Stimulated activated naive CD8-positive, alpha-beta T cell treated with anti-CD3 and anti-CD28 coated beads, Interleukin-15, Interleukin-2, amounts not matched to agents 100 ng/mL and 50 ng/mL, for 24 hours (primary cell): ENCODE results near the gene ANKRD34B.
A peak's percentile ranks its signal among the peaks of the same experiment; 100 is the strongest.
"Not testable (repeated sequence)": the region's sequence is repeated elsewhere in the genome, so short reads cannot be mapped to it uniquely, and the experiment has no call there.

Experiments used
- H3K27ac Mint-ChIP-seq: one replicate; pipeline ENCODE4 v1.8.0; 2021; ENCODE audit warnings: mild to moderate bottlenecking, mixed read lengths
- H3K27me3 Mint-ChIP-seq: one replicate; pipeline ENCODE4 v1.8.0; 2021; ENCODE audit warnings: mixed read lengths
- H3K36me3 Mint-ChIP-seq: one replicate; pipeline ENCODE4 v1.8.0; 2021; ENCODE audit warnings: low read depth, mixed read lengths
- H3K4me1 Mint-ChIP-seq: one replicate; pipeline ENCODE4 v1.8.0; 2021; ENCODE audit warnings: low read depth, mixed read lengths
- H3K4me3 Mint-ChIP-seq: one replicate; pipeline ENCODE4 v1.8.0; 2021; ENCODE audit warnings: mild to moderate bottlenecking, mixed read lengths
- H3K9me3 Mint-ChIP-seq: one replicate; pipeline ENCODE4 v1.8.0; 2021; ENCODE audit warnings: mixed read lengths

Gene ANKRD34B

DNA sequence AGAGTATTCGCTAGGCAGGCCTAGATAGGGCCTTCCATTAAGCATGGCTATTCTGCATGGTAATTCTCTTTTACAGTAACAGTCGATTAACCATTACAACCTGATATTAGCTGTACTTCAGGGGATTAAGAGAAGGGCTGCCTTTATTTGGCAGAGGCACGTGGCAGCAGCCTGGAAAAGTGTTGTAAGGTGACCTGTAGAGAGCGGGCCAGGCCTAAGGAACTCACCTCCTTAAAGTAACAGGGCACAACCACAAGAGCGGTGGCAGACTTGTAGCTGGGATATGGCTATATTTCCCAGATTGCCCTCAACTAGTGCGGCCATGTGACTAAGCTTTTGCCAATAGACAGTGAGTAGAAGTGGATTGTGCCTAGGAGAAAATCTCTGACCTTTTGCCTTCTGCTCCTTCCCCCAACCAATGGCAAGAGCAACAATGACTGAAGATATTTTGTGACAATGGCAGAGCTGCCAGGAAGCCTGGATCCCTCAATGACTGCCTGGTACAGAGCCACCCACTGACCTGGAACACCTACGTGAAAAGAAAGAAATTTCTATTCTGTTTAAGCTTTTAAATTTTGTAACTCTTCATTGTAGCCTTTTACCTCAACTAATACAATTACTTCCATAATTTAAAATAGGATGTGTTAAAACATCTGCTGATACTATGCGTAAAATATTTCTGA lies 18.9 kb upstream of the ANKRD34B start:
- Mint-ChIP-seq H3K27ac (no peak overlapping the region), H3K36me3 (no peaks in the 10 kb centered on the region), H3K4me1 (no peaks in the 10 kb centered on the region), H3K9me3 (no peaks in the 10 kb centered on the region), H3K27me3 (peaks cover 12% of the 10 kb centered on the region), H3K4me3 (no peak overlapping the region)

DNA sequence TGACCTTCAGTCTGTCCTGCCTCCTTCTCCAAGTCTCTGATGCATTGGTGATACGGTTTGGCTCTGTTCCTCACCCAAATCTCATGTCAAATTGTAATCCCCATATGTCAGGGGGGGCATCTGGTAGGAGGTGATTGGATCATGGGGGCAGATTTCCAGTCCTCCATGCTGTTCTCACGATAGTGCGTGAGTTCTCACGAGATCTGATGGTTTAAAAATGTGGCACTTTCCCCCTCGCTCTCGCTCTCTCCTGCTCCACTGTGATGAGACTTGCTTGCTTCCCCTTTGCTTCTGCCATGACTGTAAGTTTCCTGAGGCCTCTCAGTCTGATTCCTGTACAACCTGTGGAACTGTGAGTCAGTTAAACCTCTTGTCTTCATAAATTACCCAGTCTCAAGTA lies 14.7 kb upstream of the ANKRD34B start:
- H3K4me1 Mint-ChIP-seq: no peaks in the 10 kb centered on the region
- no peaks in the 10 kb centered on the region for H3K36me3 Mint-ChIP-seq
- no peak overlapping the region for H3K27ac Mint-ChIP-seq
- peaks cover 2% of the 10 kb centered on the region for H3K9me3 Mint-ChIP-seq
- H3K27me3 Mint-ChIP-seq: peaks cover 12% of the 10 kb centered on the region
- no peak overlapping the region for H3K4me3 Mint-ChIP-seq

DNA sequence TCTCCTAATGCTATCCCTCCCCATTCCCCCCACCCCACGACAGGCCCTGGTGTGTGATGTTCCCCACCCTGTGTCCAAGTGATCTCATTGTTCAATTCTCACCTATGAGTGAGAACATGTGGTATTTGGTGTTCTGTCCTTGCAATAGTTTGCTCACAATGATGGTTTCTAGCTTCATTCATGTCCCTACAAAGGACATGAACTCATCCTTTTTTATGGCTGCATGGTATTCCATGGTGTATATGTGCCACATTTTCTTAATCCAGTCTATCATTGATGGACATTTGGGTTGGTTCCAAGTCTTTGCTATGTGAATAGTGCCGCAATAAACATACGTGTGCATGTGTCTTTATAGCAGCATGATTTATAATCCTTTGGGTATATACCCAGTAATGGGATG lies 10.2 kb upstream of the ANKRD34B start:
- not testable (repeated sequence) for H3K4me1 Mint-ChIP-seq, H3K27ac Mint-ChIP-seq, H3K36me3 Mint-ChIP-seq, H3K4me3 Mint-ChIP-seq, H3K9me3 Mint-ChIP-seq
- peaks cover 35% of the 10 kb centered on the region for H3K27me3 Mint-ChIP-seq

DNA sequence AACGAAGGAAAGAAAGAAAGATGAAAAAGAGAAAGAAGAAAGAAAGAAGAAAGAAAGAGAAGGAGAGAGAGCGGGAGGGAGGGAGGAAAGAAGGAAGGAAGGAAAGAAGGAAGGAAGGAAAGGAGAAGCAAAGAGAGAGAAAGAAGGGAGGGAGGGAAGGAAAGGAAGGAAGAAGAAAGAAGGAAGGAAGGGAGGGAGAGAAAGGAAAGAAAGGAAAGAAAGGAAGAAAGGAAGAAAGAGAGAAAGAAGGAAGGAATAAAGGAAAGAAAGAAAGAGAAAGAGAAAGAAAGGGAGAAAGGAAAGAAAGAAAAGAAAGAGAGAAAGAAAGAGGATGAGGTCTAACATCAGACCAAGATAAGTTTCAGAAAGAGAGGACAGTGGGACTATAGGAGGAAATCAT lies 9.0 kb upstream of the ANKRD34B start:
- peaks cover 42% of the 10 kb centered on the region for H3K27me3 Mint-ChIP-seq
- no peak overlapping the region for H3K4me3 Mint-ChIP-seq
- H3K9me3 Mint-ChIP-seq: peaks cover 4% of the 10 kb centered on the region
- H3K36me3 Mint-ChIP-seq: no peaks in the 10 kb centered on the region
- no peaks in the 10 kb centered on the region for H3K4me1 Mint-ChIP-seq
- no peak overlapping the region for H3K27ac Mint-ChIP-seq

DNA sequence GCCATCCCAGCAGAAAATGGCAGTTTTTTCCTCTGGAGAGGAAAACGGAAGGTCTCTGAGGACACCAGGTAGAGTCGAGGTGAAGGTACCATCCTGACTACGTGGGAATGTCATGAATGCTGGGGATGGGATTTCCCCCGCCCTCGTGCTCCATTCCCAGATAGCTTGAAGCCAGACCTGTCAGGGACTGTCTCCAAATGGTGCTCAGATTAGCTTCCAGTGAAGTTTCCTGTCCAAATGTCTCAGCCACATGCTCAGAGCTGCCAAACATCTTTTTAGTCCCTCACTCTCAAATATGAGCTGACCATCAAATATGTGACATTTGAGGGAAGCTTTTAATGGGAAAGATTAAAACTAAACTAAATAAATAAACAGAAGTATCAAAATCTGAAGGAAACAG lies 7.6 kb upstream of the ANKRD34B start:
- Mint-ChIP-seq H3K27me3 (peaks cover 46% of the 10 kb centered on the region), H3K36me3 (no peaks in the 10 kb centered on the region), H3K9me3 (peaks cover 4% of the 10 kb centered on the region), H3K27ac (no peak overlapping the region), H3K4me1 (no peaks in the 10 kb centered on the region), H3K4me3 (no peak overlapping the region)

DNA sequence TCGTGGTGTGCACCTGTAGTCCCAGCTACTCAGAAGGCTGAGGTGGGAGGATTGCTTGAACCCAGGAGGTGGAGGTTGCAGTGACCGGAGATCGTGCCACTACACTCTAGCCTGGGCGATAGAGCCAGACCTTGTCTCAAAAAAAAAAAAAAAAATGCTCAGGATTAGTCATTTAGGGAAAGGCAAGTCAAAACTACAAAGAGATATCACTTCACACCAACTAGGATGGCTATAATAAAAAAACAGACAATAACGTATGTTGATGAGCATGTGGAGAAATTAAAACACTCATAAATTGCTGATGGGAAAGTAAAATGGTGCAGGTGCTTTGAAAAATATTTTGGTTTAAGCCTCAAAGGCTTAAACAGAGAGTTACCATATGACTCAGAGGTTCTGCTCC lies 6.3 kb upstream of the ANKRD34B start:
- H3K4me1 Mint-ChIP-seq: no peaks in the 10 kb centered on the region
- peaks cover 55% of the 10 kb centered on the region for H3K27me3 Mint-ChIP-seq
- no peak overlapping the region for H3K27ac Mint-ChIP-seq
- peaks cover 4% of the 10 kb centered on the region for H3K9me3 Mint-ChIP-seq
- no peaks in the 10 kb centered on the region for H3K36me3 Mint-ChIP-seq
- no peak overlapping the region for H3K4me3 Mint-ChIP-seq

DNA sequence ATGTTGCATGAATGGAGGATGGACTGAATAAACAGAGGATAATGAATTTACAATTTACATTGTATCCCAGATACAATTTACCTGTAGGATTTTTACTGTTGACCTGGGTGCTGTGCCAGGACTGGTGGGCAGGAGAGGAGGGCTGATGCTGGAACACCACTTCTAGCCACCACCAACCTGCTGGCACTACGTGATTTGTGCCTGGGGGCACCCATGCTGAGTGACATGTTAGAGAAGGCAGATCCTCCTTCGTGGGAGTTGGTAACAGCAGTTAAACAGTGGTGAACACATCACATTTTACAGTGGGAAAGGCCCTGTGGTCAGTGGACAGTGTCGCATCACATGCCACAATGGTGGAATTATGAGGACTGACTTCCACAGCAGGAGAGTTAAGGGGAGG lies 3.0 kb upstream of the ANKRD34B start:
- Mint-ChIP-seq H3K4me3 (no peak overlapping the region), H3K27ac (no peak overlapping the region), H3K9me3 (no peaks in the 10 kb centered on the region), H3K4me1 (peaks cover 2% of the 10 kb centered on the region), H3K27me3 (peaks cover 72% of the 10 kb centered on the region), H3K36me3 (no peaks in the 10 kb centered on the region)

DNA sequence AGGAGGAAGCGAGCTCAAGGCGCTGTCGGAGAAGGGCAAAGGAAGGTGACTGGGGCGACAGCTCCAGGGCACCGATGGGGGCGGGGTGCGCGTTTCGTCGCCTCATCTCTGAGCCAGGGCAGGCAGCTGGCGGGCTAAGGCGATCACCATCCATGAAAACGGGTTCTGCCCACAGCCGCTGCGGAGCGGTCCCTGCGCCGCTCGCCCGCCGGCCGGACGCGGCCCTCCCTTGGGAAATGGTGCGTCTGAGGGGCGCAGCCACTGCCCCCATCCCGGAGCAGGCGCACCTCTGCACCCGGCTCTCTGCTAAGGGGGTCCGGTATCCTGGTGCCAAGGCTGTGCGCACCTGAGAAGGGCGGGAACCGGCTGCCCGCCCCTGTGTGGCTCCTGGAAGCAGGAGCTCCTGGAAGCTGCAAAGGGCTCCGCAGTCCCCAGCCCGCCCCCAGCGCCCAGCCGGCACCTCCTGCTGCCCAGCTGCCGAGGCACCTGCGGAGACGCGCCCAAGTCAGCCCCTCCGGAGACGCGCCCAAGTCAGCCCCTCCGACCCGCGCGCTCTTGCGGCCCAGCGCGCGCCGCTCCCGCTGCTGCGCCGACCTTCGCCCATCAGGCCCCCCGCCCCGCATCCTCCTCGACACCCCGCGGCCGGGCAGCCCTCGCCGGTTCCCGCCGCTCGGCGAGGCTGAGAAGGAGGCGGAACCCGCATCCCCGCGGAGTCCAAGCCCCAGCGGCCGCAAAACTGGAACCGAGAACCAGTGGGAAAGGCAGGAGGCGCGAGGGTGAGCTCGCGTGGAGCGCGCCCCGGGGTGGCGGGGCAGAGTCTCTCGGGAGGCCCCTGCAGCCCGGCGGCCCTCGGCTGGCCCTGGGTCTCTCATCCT lies 757 bp downstream of the ANKRD34B start:
- Mint-ChIP-seq H3K9me3 (no peaks in the 10 kb centered on the region), H3K36me3 (no peaks in the 10 kb centered on the region), H3K27me3 (peaks cover 64% of the 10 kb centered on the region), H3K4me1 (peaks cover 2% of the 10 kb centered on the region), H3K27ac (no peak overlapping the region), H3K4me3 (no peak overlapping the region)

DNA sequence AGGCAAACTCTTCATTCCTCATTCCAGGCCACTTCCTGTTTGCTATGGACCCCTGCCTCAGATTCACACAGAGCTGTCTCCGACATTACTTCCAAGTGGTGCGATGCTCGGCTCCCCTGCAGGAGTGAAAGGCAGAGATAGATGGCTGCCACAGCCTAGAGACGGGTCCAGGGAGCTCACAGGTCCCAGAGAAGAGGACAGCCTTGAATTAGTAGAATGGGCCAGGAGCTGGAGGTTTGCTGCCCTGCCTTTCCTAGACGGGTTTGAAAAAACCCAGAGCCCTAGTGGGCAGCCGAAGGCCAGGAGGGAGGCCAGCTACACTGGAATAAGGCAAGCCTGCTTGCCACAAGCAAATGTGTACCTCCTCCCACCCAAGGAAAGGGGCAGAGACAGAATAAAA lies 1.8 kb downstream of the ANKRD34B start:
- Mint-ChIP-seq H3K4me1 (peaks cover 2% of the 10 kb centered on the region), H3K36me3 (no peaks in the 10 kb centered on the region), H3K27ac (no peak overlapping the region), H3K4me3 (no peak overlapping the region), H3K9me3 (no peaks in the 10 kb centered on the region), H3K27me3 (peaks cover 64% of the 10 kb centered on the region)

DNA sequence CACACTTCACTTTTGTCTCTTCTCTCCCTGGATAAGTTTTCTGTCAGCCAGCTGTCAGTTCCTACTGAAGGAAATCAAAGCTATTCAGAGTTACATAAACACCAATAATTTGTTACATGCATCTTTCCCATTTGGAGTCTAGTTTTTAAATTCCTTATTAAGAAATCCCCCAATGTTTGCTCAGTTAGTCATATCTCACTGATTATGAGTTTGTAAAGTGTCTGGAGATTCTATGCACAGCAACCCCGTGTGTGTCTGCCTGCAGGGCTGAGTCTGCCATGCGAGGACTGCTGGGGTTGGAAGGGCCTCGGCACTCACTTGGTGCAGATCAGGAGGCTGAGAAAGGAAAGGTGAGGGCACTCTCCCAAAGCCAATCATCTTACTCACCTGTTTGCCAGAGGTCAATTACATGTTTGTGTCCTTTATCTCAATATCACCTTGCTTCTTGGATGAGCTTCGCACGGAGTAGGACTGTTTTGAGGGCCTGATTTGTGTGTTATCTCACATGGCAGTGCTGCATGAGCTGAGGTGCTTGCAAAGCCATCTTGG lies 3.3 kb downstream of the ANKRD34B start:
- Mint-ChIP-seq H3K9me3 (no peaks in the 10 kb centered on the region), H3K27me3 (peaks cover 49% of the 10 kb centered on the region), H3K4me1 (peaks cover 2% of the 10 kb centered on the region), H3K27ac (no peak overlapping the region), H3K4me3 (no peak overlapping the region), H3K36me3 (no peaks in the 10 kb centered on the region)

DNA sequence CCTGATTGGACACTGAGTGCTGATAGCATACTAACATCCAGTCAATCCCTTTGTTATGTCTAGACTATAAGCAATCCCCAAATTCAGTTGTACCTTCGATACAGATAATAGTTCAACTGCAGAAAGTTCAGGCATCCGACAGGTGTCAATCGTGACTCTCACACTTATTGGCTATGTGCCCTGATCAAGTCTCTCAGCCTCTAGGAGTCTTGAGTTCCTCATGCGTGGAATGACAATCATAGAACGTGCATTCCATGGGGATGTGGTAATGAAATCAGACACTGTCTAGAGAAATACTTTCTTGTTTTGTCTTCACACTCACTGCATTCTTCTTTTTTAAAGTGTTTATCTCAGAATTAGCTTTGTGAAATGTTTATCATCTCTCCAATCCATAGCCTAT lies 4.8 kb downstream of the ANKRD34B start:
- H3K9me3 Mint-ChIP-seq: no peaks in the 10 kb centered on the region
- no peak overlapping the region for H3K4me3 Mint-ChIP-seq
- no peaks in the 10 kb centered on the region for H3K36me3 Mint-ChIP-seq
- H3K27ac Mint-ChIP-seq: no peak overlapping the region
- peaks cover 42% of the 10 kb centered on the region for H3K27me3 Mint-ChIP-seq
- peaks cover under 1% of the 10 kb centered on the region for H3K4me1 Mint-ChIP-seq

DNA sequence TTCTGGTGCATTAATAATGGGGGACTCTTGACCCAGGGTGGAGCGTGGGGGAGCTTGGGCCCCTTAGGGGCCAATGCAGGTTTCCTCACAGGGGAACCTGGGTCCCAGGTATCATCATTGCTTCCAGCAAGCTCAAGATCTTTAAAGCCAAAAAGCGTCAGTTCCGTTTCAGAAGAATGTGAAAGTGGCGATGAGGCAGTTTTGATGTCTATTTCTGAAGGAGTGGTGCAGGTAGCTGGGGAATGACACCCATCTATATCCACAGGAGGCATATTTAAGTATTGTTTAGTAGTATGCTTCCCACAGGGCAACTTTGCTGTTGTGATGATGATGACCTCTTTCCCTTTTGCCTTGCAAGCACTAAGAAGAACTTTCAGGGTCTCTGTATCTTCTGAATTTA lies 10.8 kb downstream of the ANKRD34B start:
- no peaks in the 10 kb centered on the region for H3K36me3 Mint-ChIP-seq
- H3K27ac Mint-ChIP-seq: no peak overlapping the region
- no peak overlapping the region for H3K4me3 Mint-ChIP-seq
- H3K9me3 Mint-ChIP-seq: no peaks in the 10 kb centered on the region
- H3K4me1 Mint-ChIP-seq: no peaks in the 10 kb centered on the region
- peaks cover 41% of the 10 kb centered on the region for H3K27me3 Mint-ChIP-seq

DNA sequence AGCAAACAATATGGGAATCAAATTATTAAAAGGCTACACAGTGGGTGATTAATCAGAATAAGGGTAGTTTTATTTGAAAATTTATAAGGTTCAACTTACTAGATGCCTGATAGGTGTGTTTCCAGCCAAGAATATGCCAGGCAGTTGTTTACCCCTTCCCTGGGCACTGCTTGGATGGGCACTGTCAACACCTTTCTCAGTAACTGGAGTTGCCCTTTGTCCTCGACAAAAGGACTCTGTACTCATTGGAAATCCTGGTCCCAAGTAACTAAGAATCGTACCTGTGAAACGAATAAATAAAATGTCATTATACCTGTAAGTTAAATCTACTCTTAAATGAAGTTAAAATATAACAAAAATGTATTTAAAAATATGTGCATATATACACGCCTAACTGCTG lies 15.0 kb downstream of the ANKRD34B start:
- Mint-ChIP-seq H3K9me3 (no peaks in the 10 kb centered on the region), H3K36me3 (no peaks in the 10 kb centered on the region), H3K27ac (no peak overlapping the region), H3K4me1 (no peaks in the 10 kb centered on the region), H3K27me3 (peaks cover 50% of the 10 kb centered on the region), H3K4me3 (no peak overlapping the region)

DNA sequence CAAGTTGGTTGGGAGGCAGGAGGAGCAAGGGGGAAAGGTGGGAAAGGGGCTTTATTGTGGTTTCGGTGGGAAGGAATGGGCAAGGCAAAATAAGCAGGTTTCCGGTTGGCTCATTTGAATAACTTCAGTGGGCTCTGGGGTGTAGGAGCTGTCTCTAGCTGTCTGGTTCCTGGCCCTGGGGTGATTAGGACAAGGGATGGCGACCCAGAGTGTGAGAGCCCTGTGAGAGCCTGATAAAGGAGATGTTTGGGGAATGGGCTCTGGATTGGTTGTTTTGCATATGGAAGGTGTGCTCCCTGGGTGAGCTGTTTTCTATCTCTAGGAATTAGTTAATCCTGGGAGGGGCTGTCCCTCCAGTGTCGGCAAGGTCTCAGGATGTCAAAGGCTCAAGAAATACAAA lies 15.4 kb downstream of the ANKRD34B start:
- H3K9me3 Mint-ChIP-seq: no peaks in the 10 kb centered on the region
- no peak overlapping the region for H3K27ac Mint-ChIP-seq
- H3K4me3 Mint-ChIP-seq: no peak overlapping the region
- no peaks in the 10 kb centered on the region for H3K4me1 Mint-ChIP-seq
- no peaks in the 10 kb centered on the region for H3K36me3 Mint-ChIP-seq
- H3K27me3 Mint-ChIP-seq: peaks cover 52% of the 10 kb centered on the region

DNA sequence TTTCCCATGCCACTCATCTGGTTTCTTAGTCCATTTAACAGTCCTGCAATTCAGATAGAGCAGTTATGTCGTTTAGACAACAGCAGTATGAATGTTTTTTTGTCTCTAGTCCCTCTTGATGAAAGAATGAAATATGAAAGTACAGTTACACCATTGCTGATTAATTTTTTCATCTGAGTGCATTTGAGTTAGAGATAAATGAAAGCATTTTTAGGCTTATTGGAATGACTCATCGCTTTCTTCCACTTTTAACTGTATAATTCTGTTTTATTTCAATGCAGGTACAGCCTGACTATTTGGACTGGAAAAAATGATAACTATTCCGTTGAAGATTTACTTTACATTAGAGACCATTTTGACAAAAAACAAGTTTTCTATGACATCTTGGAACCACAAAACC lies 28.7 kb downstream of the ANKRD34B start:
- Mint-ChIP-seq H3K27ac (peak overlapping the region; percentile 53), H3K27me3 (peaks cover 8% of the 10 kb centered on the region), H3K4me3 (no peak overlapping the region), H3K36me3 (no peaks in the 10 kb centered on the region), H3K9me3 (no peaks in the 10 kb centered on the region), H3K4me1 (peaks cover 12% of the 10 kb centered on the region)
